Tibial artery (tissue), 4 donors: ENCODE results near the gene TPD52L1.
A peak's percentile ranks its signal among the peaks of the same experiment; 100 is the strongest.

Experiments used
- DNase-seq, 2 donors: peaks; one replicate each; pipeline ENCODE4 v3.0.0-alpha.2; 2019
- H3K27ac ChIP-seq, 2 donors: fragments of 200-600 bp; sonication (generic) in 1 of 2; 1 replicate in 1 of 2; 2 replicates in 1 of 2; pipeline ENCODE4 v1.5.1; 2018 to 2019; ENCODE audit warnings: mild to moderate bottlenecking in 1 of 2
- H3K27me3 ChIP-seq, 2 donors: fragments of 200-600 bp; sonication (generic) in 1 of 2; one replicate each; pipeline versions ENCODE4 v1.5.1 to v1.6.0; 2016 to 2019
- H3K36me3 ChIP-seq, 3 donors: fragments of 200-600 bp; sonication (generic) in 2 of 3; one replicate each; pipeline ENCODE4 v1.5.1; 2016 to 2019; ENCODE audit warnings: mild to moderate bottlenecking in 2 of 3
- H3K4me1 ChIP-seq, 4 donors: fragments of 200-600 bp; sonication (generic) in 2 of 4; 1 replicate in 3 of 4; 2 replicates in 1 of 4; pipeline ENCODE4 v1.5.1; 2016 to 2019
- H3K4me3 ChIP-seq, 2 donors: fragments of 200-600 bp; sonication (generic) in 1 of 2; 1 replicate in 1 of 2; 2 replicates in 1 of 2; pipeline ENCODE4 v1.5.1; 2018 to 2019; ENCODE audit warnings: mild to moderate bottlenecking in 2 of 2
- H3K9me3 ChIP-seq, 3 donors: fragments of 200-600 bp; sonication (generic) in 1 of 3; one replicate each; pipeline ENCODE4 v1.5.1; 2016 to 2019
- CTCF ChIP-seq, 2 experiments: fragments of 200-600 bp in 1 of 2; fragments of 450-650 bp in 1 of 2; IDR thresholded peaks; one replicate each; pipeline ENCODE4 v1.5.1; 2017 to 2019; ENCODE audit warnings: antibody characterized with exemption in 2 of 2, mild to moderate bottlenecking in 1 of 2, moderate library complexity in 1 of 2
- intact Hi-C: fragments of 100-400 bp; cut with DNase I; formaldehyde crosslinking; loops from one replicate; pipeline ENCODE4 v1.15.0; 2023; ENCODE audit warnings: low total_unique reads

The TPD52L1 gene

GRCh38 chr6:125259354-125259736 lies 105.8 kb downstream of the TPD52L1 start:
- no peaks in the 10 kb centered on the region for H3K36me3 ChIP-seq
- intact Hi-C loops: no loop called here
- no peaks in the 10 kb centered on the region for H3K9me3 ChIP-seq
- no peak for TF ChIP-seq CTCF (IDR thresholded peaks at IDR 0.05)
- no peak for DNase-seq
- no peak overlapping the region for H3K4me3 ChIP-seq
- H3K4me1 ChIP-seq: peaks cover 0 to 45% (median 11%) of the 10 kb centered on the region in 4 donors
- H3K27ac ChIP-seq: no peak overlapping the region
- no peaks in the 10 kb centered on the region for H3K27me3 ChIP-seq

DNA sequence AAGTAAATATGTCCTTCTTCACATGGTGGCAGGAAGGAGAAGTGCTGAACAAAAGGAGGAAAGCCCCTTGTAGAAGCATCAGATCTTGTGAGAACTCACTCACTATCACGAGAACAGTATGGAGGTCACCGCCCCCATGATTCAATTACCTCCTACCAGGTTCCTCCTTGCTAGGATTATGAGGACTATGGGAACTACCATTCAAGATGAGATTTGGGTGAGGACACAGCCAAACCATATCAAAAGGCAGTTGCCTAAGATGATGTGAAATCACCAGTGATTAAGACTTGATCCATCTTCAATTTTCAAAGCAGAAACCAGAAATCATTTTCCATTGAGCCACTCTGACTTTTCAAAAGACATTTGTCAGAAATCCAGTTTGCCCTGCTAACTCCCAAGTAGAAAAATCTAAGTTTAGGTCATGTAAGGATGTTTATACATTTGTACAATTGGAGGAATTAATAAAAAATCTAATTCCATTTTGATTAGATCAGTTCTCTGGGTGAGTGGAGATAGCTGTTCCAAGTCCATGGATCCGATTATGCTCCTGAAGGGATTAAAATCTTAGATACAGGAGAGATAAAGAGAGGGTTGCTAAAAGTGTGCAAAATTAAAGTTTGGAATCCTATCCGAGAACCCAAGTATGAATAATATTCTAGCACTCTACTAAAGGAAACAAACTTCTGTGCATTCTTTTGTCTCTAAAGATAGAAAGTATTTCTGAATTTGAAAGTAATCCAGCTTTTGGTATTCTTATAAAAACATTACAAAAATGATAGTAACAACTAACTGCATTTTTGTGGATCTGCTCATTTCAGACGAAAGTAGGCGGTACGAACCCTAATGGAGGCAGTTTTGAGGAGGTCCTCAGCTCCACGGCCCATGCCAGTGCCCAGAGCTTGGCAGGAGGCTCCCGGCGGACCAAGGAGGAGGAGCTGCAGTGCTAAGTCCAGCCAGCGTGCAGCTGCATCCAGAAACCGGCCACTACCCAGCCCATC lies 108.7 kb downstream of the TPD52L1 start:
- Histone ChIP-seq H3K36me3 (no peaks in the 10 kb centered on the region), H3K4me1 (peaks cover 0 to 28% (median 8%) of the 10 kb centered on the region in 4 donors), H3K4me3 (peak overlapping the region; percentile 18 to 19), H3K27ac (peak overlapping the region; percentile 55 to 57), H3K9me3 (no peaks in the 10 kb centered on the region), H3K27me3 (no peaks in the 10 kb centered on the region)
- peak in 1 of 2 donors; percentile 74 for DNase-seq
- TF ChIP-seq CTCF (IDR thresholded peaks at IDR 0.05): no peak
- intact Hi-C loops: no loop called here

GRCh38 chr6:125264476-125264875 lies 110.9 kb downstream of the TPD52L1 start:
- intact Hi-C loops: no loop called here
- H3K4me3 ChIP-seq: no peak overlapping the region
- H3K36me3 ChIP-seq: no peaks in the 10 kb centered on the region
- peak overlapping the region; percentile 28 to 29 for H3K27ac ChIP-seq
- no peak for TF ChIP-seq CTCF (IDR thresholded peaks at IDR 0.05)
- no peak for DNase-seq
- H3K9me3 ChIP-seq: no peaks in the 10 kb centered on the region
- H3K27me3 ChIP-seq: no peaks in the 10 kb centered on the region
- peaks cover 0 to 27% (median 8%) of the 10 kb centered on the region in 4 donors for H3K4me1 ChIP-seq

DNA sequence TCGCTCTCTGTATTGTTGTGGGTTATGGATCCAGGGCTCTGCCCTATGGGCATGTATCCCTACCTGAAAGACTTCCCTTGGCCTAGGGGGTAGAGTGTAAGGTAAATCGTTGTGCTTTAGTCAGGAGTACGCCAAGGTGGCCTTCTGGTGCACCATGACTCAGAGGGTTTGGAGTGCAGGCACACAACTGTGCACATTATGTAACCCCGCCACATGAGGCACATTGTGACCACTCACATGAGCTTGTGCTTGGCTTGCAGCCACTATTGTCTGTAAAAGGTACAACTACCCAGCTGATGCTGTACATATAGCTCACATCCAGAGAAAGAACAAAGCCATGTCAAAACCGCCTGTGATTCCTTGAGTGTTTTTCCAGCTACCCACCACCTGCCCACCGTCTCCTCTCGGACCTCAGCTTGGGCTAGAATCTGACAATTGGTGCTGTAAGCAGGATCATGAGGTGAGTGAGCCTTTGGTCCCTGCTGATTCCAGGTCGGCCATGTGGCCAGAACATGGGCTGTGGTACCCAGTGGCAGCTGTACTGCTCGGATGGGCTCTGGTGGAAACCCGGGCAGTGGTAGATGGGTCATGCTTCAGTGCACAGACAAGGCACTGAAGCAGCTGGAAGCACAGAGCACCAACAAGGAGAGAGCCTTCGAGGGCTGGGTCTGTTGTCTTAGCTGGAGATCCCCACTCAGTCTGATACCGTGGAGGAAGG lies 114.4 kb downstream of the TPD52L1 start:
- intact Hi-C loops: no loop called here
- no peak for TF ChIP-seq CTCF (IDR thresholded peaks at IDR 0.05)
- Histone ChIP-seq H3K36me3 (peaks cover 10 to 23% (median 11%) of the 10 kb centered on the region in 3 donors), H3K27me3 (no peaks in the 10 kb centered on the region), H3K4me1 (peaks cover 0 to 7% (median 0%) of the 10 kb centered on the region in 4 donors), H3K4me3 (no peak overlapping the region), H3K27ac (no peak overlapping the region), H3K9me3 (no peaks in the 10 kb centered on the region)
- no peak for DNase-seq

GRCh38 chr6:125268765-125269164 lies 115.2 kb downstream of the TPD52L1 start:
- Histone ChIP-seq H3K36me3 (peaks cover 10 to 31% (median 17%) of the 10 kb centered on the region in 3 donors), H3K4me1 (no peaks in the 10 kb centered on the region), H3K27me3 (no peaks in the 10 kb centered on the region), H3K27ac (no peak overlapping the region), H3K9me3 (no peaks in the 10 kb centered on the region), H3K4me3 (no peak overlapping the region)
- DNase-seq: no peak
- TF ChIP-seq CTCF (IDR thresholded peaks at IDR 0.05): no peak
- intact Hi-C loops: no loop called here
